SW 1271 (cell line): ENCODE data around the gene KRTAP10-6.
A peak's percentile ranks its signal among the peaks of the same experiment; 100 is the strongest.
"Not testable (repeated sequence)": the region's sequence is repeated elsewhere in the genome, so short reads cannot be mapped to it uniquely, and the experiment has no call there.

ENCODE experiments used
- DNase-seq, 2 experiments: peaks; one replicate each; lab custom pipeline; 2025; lab: John Stamatoyannopoulos, UW

The KRTAP10-6 gene

GRCh38 chr21:44592446-44593311 is at the start of gene KRTAP10-6:
Gene KRTAP10-6, minus strand, starts transcription at chr21:44592505. Its CDS starts 21 bp downstream, at chr21:44592484.
- DNase-seq, result no peak

- DNase-seq, result no peak
Observed at GRCh38 chr21:44640761-44641160, 48.5 kb upstream of the KRTAP10-6 start.

- DNase-seq, result no peak
Observed at GRCh38 chr21:44639331-44639655, 47.0 kb upstream of the KRTAP10-6 start.

- DNase-seq, result not testable (repeated sequence)
Observed at GRCh38 chr21:44638506-44639330, 46.4 kb upstream of the KRTAP10-6 start.

- DNase-seq, result not testable (repeated sequence)
Observed at GRCh38 chr21:44637851-44638348, 45.6 kb upstream of the KRTAP10-6 start.

GRCh38 chr21:44637018-44637850 is 44.9 kb upstream of the KRTAP10-6 start, which contains the start of gene KRTAP10-10:
Gene KRTAP10-10, plus strand, starts transcription at chr21:44637356. Its CDS starts 62 bp downstream, at chr21:44637418.
- DNase-seq, result no peak

GRCh38 chr21:44636209-44637017 is 44.1 kb upstream of the KRTAP10-6 start:
- DNase-seq, result no peak

- peak in 1 of 2 experiments; percentile 0 for DNase-seq
Observed at GRCh38 chr21:44632067-44632466, 39.8 kb upstream of the KRTAP10-6 start.

GRCh38 chr21:44630440-44630839 is 38.1 kb upstream of the KRTAP10-6 start:
- DNase-seq, result no peak

GRCh38 chr21:44628707-44629391 is 36.5 kb upstream of the KRTAP10-6 start:
- no peak for DNase-seq

GRCh38 chr21:44627831-44628233 is 35.5 kb upstream of the KRTAP10-6 start:
- DNase-seq, result not testable (repeated sequence)

GRCh38 chr21:44627181-44627822 is 35.0 kb upstream of the KRTAP10-6 start:
- DNase-seq, result not testable (repeated sequence)

GRCh38 chr21:44626673-44627143 is 34.4 kb upstream of the KRTAP10-6 start, which contains the start of gene KRTAP10-9:
Gene KRTAP10-9, plus strand, starts transcription at chr21:44627093. Its CDS starts 79 bp downstream, at chr21:44627172.
- DNase-seq, result no peak

GRCh38 chr21:44626262-44626661 is 34.0 kb upstream of the KRTAP10-6 start:
- no peak for DNase-seq

GRCh38 chr21:44625756-44626155 is 33.5 kb upstream of the KRTAP10-6 start:
- no peak for DNase-seq

- no peak for DNase-seq
Observed at GRCh38 chr21:44623575-44623974, 31.3 kb upstream of the KRTAP10-6 start.

- no peak for DNase-seq
Observed at GRCh38 chr21:44619886-44620285, 27.6 kb upstream of the KRTAP10-6 start.

- DNase-seq, result no peak
Observed at GRCh38 chr21:44618909-44619308, 26.6 kb upstream of the KRTAP10-6 start.

GRCh38 chr21:44618504-44618903 is 26.2 kb upstream of the KRTAP10-6 start:
- no peak for DNase-seq
